ENCODE results near the gene SLC25A19.
"Not testable (repeated sequence)": the region's sequence is repeated elsewhere in the genome, so short reads cannot be mapped to it uniquely, and the experiment has no call there.

SLC25A19 gene

GRCh38 chr17:75301049-75301448, 11.8 kb upstream of the SLC25A19 start:
- DNase-seq: no peak

GRCh38 chr17:75300280-75300679, 11.0 kb upstream of the SLC25A19 start:
- DNase-seq: no peak

GRCh38 chr17:75295201-75296158, 6.2 kb upstream of the SLC25A19 start:
- DNase-seq: no peak

- DNase-seq: not testable (repeated sequence)
Observed at GRCh38 chr17:75292810-75293448, 3.7 kb upstream of the SLC25A19 start.

GRCh38 chr17:75289832-75290337, 652 bp upstream of the SLC25A19 start:
- peak; percentile 63 for DNase-seq

- DNase-seq: peak; percentile 46
Observed at GRCh38 chr17:75288770-75289114, 491 bp downstream of the SLC25A19 start.

- DNase-seq: no peak
Observed at GRCh38 chr17:75288359-75288758, 874 bp downstream of the SLC25A19 start.

- no peak for DNase-seq
Observed at GRCh38 chr17:75287221-75287620, 2.0 kb downstream of the SLC25A19 start.

- no peak for DNase-seq
Observed at GRCh38 chr17:75285123-75285522, 4.1 kb downstream of the SLC25A19 start.

GRCh38 chr17:75280189-75280588, 9.0 kb downstream of the SLC25A19 start:
- DNase-seq: not testable (repeated sequence)

GRCh38 chr17:75277664-75278071, 11.6 kb downstream of the SLC25A19 start:
- DNase-seq: no peak

- no peak for DNase-seq
Observed at GRCh38 chr17:75273977-75274708, 15.1 kb downstream of the SLC25A19 start.

- no peak for DNase-seq
Observed at GRCh38 chr17:75272848-75273184, 16.4 kb downstream of the SLC25A19 start.

GRCh38 chr17:75271955-75272847, 17.0 kb downstream of the SLC25A19 start:
- DNase-seq: peak; percentile 19

GRCh38 chr17:75271233-75271954, 17.8 kb downstream of the SLC25A19 start:
- peak; percentile 89 for DNase-seq

GRCh38 chr17:75270966-75271232, 18.3 kb downstream of the SLC25A19 start, which contains the start of gene MIF4GD:
MIF4GD (minus strand) TSS chr17:75271231; CDS start chr17:75270195, 1,036 bp downstream.
- DNase-seq: no peak

- peak; percentile 58 for DNase-seq
Observed at GRCh38 chr17:75270218-75270965, 18.8 kb downstream of the SLC25A19 start.

GRCh38 chr17:75269844-75270217, 19.4 kb downstream of the SLC25A19 start:
- no peak for DNase-seq

GRCh38 chr17:75267411-75268232, 21.6 kb downstream of the SLC25A19 start:
- no peak for DNase-seq

- no peak for DNase-seq
Observed at GRCh38 chr17:75267153-75267410, 22.2 kb downstream of the SLC25A19 start.
